ENCODE measurements around the gene METTL6. TPM values are rescaled to one million over a fixed set of nuclear protein-coding genes. Genes with fewer than 3 reads are reported as not detected.
"Not testable (repeated sequence)": the region's sequence is repeated elsewhere in the genome, so short reads cannot be mapped to it uniquely, and the experiment has no call there.

METTL6 gene
- polyA plus RNA-seq, 1 of the 3 experiments (the other 2 are of a cell fraction): 22.7 TPM

DNA sequence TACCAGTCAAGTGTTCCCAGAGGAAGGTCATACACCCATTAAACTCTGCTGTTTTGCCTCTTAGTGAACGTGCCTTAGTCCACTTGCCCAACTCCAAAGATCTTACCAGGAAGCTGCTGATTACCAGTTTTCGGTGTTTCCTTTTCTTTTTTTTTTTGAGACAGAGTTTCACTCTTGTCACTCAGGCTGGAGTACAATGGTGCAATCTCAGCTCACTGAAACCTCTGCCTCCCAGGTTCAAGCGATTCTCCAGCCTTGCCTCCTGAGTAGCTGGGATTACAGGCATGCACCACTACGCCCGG is 40.7 kb downstream of the METTL6 start:
- peak overlapping the region in 1 of 2 experiments; percentile 65; a peak in 2 of 4 replicates for H3K27ac ChIP-seq (ENCODE audit: low read depth in 2 of 2, low read length in 1 of 2)
- H3K36me3 ChIP-seq (replicated peaks in 1 of 2; ENCODE audit: control insufficient read depth in 1 of 2, insufficient read depth in 2 of 2, low read length in 1 of 2); H3K27me3 ChIP-seq (ENCODE audit: insufficient read depth); POLR2A ChIA-PET; H3K79me2 ChIP-seq (ENCODE audit: insufficient read depth); H3K9me2 ChIP-seq; H3K4me1 ChIP-seq (ENCODE audit: control insufficient read depth in 1 of 2, insufficient read depth in 2 of 2, low read depth in 1 of 2, low read length in 1 of 2); H2AFZ ChIP-seq (ENCODE audit: low read depth); H4K20me1 ChIP-seq (ENCODE audit: insufficient read depth); H3K9me3 ChIP-seq; DNase-seq; H3K4me2 ChIP-seq; H3F3A ChIP-seq (replicated peaks; ENCODE audit: insufficient read depth); H3K9ac ChIP-seq; H3K4me3 ChIP-seq (ENCODE audit: low read depth in 2 of 2, low read length in 1 of 2): not testable (repeated sequence)
- CTCF ChIA-PET: interaction anchor here (1.4 kb wide), 1 partner anchor 19 kb away, joined by 4 read pairs; no protein-coding TSS in a partner anchor
- 97% methylated on average over 5 of the region's 5 CpGs for WGBS (ENCODE audit: low lambda C conversion rate)

DNA sequence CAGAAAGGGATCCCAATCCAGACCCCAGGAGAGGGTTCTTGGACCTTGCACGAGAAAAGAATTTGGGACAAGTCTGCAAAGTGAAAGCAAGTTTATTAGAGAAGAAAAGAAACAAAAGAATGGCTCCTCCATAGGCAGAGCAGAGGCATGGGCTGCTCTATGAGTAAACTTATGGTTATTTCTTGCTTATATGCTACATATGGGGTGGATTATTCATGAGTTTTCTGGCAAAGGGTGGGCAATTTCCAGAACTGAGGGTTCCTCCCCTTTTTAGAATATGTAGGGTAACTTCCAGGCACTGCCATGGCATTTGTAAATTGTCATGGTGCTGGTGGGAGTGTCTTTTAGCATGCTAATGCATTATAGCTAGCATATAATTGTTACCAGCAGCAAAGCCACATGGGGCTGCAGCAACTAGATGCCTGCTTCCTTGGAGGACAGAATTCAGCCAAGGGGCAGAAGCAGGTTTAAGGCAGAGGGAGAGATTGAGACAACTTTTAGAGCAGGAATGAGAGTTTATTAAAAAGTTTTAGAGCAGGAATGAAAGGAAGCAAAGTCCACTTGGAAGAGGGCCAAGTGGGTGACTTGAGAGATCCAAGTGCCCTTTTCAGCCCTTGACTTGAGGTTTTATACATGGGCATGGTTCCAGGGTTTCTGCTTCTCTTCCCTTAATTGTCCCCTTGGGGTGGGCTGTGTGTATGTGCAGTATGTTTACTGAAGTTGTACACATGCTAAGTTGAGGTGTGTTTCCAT is 41.3 kb downstream of the METTL6 start:
- Histone ChIP-seq H3K4me2 (no peak overlapping the region), H3K4me3 (ENCODE audit: low read depth in 2 of 2, low read length in 1 of 2) (no peak overlapping the region), H3K79me2 (ENCODE audit: insufficient read depth) (no peaks in the 10 kb centered on the region), H4K20me1 (ENCODE audit: insufficient read depth) (no peaks in the 10 kb centered on the region), H3K27me3 (ENCODE audit: insufficient read depth) (no peaks in the 10 kb centered on the region), H3K27ac (ENCODE audit: low read depth in 2 of 2, low read length in 1 of 2) (no peak overlapping the region), H3K9me3 (peaks cover 2% of the 10 kb centered on the region; the same call in 1 of the 2 replicates), H3K9ac (no peak overlapping the region), H3K4me1 (ENCODE audit: control insufficient read depth in 1 of 2, insufficient read depth in 2 of 2, low read depth in 1 of 2, low read length in 1 of 2) (peaks cover 0 to 10% of the 10 kb centered on the region in 2 experiments; a peak in 1 of 4 replicates), H3K9me2 (no peaks in the 10 kb centered on the region), H3K36me3 (replicated peaks in 1 of 2; ENCODE audit: control insufficient read depth in 1 of 2, insufficient read depth in 2 of 2, low read length in 1 of 2) (no peaks in the 10 kb centered on the region), H3F3A (replicated peaks; ENCODE audit: insufficient read depth) (peaks cover 8% of the 10 kb centered on the region), H2AFZ (ENCODE audit: low read depth) (no peak overlapping the region)
- TF ChIP-seq YY1 (IDR thresholded peaks at IDR 0.05; ENCODE audit: low read depth) (no peak), FOXM1 (IDR thresholded peaks at IDR 0.05; ENCODE audit: low read depth) (no peak), TEAD4 (IDR thresholded peaks at IDR 0.05; ENCODE audit: borderline replicate concordance, insufficient read depth) (no peak), GABPA (IDR thresholded peaks at IDR 0.05; ENCODE audit: low read depth) (no peak), JUND (IDR thresholded peaks at IDR 0.05) (no peak), MXI1 (IDR thresholded peaks at IDR 0.05; ENCODE audit: low read depth, low read length) (no peak), EP300 (IDR thresholded peaks at IDR 0.05; ENCODE audit: borderline replicate concordance in 1 of 2, low read depth in 1 of 2, low read length in 1 of 2) (no peak), NRF1 (IDR thresholded peaks at IDR 0.05; ENCODE audit: low read depth, low read length) (no peak), TCF12 (IDR thresholded peaks at IDR 0.05) (no peak), GATA2 (CRISPR knock-in tag; IDR thresholded peaks at IDR 0.05) (no peak), CHD2 (IDR thresholded peaks at IDR 0.05; ENCODE audit: low read length, partially characterized antibody) (no peak), SMC3 (IDR thresholded peaks at IDR 0.05; ENCODE audit: low read depth, low read length) (no peak), FOSL2 (IDR thresholded peaks at IDR 0.05; ENCODE audit: borderline replicate concordance, low read depth) (no peak), ELF1 (IDR thresholded peaks at IDR 0.05) (no peak)
- TF ChIP-seq, protein P1, sequence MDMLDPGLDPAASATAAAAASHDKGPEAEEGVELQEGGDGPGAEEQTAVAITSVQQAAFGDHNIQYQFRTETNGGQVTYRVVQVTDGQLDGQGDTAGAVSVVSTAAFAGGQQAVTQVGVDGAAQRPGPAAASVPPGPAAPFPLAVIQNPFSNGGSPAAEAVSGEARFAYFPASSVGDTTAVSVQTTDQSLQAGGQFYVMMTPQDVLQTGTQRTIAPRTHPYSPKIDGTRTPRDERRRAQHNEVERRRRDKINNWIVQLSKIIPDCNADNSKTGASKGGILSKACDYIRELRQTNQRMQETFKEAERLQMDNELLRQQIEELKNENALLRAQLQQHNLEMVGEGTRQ (IDR thresholded peaks at IDR 0.05; ENCODE audit: borderline replicate concordance, low read depth, low read length): no peak
- TF ChIP-seq, protein P2, sequence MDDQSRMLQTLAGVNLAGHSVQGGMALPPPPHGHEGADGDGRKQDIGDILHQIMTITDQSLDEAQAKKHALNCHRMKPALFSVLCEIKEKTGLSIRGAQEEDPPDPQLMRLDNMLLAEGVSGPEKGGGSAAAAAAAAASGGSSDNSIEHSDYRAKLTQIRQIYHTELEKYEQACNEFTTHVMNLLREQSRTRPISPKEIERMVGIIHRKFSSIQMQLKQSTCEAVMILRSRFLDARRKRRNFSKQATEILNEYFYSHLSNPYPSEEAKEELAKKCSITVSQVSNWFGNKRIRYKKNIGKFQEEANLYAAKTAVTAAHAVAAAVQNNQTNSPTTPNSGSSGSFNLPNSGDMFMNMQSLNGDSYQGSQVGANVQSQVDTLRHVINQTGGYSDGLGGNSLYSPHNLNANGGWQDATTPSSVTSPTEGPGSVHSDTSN (IDR thresholded peaks at IDR 0.05): no peak
- TF ChIP-seq, protein P3, sequence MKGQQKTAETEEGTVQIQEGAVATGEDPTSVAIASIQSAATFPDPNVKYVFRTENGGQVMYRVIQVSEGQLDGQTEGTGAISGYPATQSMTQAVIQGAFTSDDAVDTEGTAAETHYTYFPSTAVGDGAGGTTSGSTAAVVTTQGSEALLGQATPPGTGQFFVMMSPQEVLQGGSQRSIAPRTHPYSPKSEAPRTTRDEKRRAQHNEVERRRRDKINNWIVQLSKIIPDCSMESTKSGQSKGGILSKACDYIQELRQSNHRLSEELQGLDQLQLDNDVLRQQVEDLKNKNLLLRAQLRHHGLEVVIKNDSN (IDR thresholded peaks at IDR 0.05; ENCODE audit: borderline replicate concordance, low read depth): no peak
- TF ChIP-seq, protein P4, sequence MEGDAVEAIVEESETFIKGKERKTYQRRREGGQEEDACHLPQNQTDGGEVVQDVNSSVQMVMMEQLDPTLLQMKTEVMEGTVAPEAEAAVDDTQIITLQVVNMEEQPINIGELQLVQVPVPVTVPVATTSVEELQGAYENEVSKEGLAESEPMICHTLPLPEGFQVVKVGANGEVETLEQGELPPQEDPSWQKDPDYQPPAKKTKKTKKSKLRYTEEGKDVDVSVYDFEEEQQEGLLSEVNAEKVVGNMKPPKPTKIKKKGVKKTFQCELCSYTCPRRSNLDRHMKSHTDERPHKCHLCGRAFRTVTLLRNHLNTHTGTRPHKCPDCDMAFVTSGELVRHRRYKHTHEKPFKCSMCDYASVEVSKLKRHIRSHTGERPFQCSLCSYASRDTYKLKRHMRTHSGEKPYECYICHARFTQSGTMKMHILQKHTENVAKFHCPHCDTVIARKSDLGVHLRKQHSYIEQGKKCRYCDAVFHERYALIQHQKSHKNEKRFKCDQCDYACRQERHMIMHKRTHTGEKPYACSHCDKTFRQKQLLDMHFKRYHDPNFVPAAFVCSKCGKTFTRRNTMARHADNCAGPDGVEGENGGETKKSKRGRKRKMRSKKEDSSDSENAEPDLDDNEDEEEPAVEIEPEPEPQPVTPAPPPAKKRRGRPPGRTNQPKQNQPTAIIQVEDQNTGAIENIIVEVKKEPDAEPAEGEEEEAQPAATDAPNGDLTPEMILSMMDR (IDR thresholded peaks at IDR 0.05): no peak
- CTCF ChIA-PET: interaction anchor here (1.2 kb wide), 1 partner anchor 23 kb away, joined by 3 read pairs; no protein-coding TSS in a partner anchor
- 83% methylated on average over 1 of the region's 1 CpG for WGBS (ENCODE audit: low lambda C conversion rate)
- POLR2A ChIA-PET: no interaction called here
- DNase-seq: no peak

DNA sequence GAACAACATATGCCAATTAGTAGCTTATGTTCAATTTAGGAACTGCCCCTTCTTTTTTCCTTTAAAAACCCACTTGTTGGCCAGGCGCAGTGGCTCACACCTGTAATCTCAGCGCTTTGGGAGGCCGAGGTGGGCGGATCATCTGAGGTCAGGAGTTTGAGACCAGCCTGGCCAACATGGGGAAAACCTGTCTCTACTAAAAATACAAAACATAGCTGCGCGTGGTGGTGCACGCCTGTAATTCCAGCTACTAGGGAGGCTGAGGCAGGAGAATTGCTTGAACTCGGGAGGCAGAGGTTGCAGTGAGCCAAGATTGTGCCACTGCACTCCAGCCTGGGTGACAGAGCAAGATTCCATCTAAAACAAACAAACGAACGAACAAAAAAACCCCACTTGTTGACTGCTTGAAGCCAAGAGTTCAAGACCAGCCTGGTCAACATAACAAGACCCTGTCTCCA is 42.1 kb downstream of the METTL6 start:
- POLR2A ChIA-PET; H3K79me2 ChIP-seq (ENCODE audit: insufficient read depth): not testable (repeated sequence)

More for the DNA sequence above, 42.1 kb downstream of the METTL6 start:
- not testable (repeated sequence) for H3F3A ChIP-seq (replicated peaks; ENCODE audit: insufficient read depth); H3K4me2 ChIP-seq; DNase-seq; H3K4me3 ChIP-seq (ENCODE audit: low read depth in 2 of 2, low read length in 1 of 2); H3K9me2 ChIP-seq; H3K27me3 ChIP-seq (ENCODE audit: insufficient read depth); H3K9me3 ChIP-seq; H4K20me1 ChIP-seq (ENCODE audit: insufficient read depth); H3K36me3 ChIP-seq (replicated peaks in 1 of 2; ENCODE audit: control insufficient read depth in 1 of 2, insufficient read depth in 2 of 2, low read length in 1 of 2); H3K4me1 ChIP-seq (ENCODE audit: control insufficient read depth in 1 of 2, insufficient read depth in 2 of 2, low read depth in 1 of 2, low read length in 1 of 2); H2AFZ ChIP-seq (ENCODE audit: low read depth); H3K9ac ChIP-seq
- CTCF ChIA-PET: interaction anchor here (1.2 to 2.6 kb wide), 2 partner anchors 20 to 23 kb away, joined by 3 to 9 read pairs; no protein-coding TSS in a partner anchor
- WGBS (ENCODE audit: low lambda C conversion rate): 89% methylated on average over 10 of the region's 10 CpGs
- H3K27ac ChIP-seq (ENCODE audit: low read depth in 2 of 2, low read length in 1 of 2): peak overlapping the region in 1 of 2 experiments; percentile 24; a peak in 1 of 4 replicates

Data from SK-N-SH (cell line).